B cell (primary cell): ENCODE measurements around the gene DND1. TPM values are rescaled to one million over a fixed set of nuclear protein-coding genes. Genes with fewer than 3 reads are reported as not detected.
"Not testable (repeated sequence)": the region's sequence is repeated elsewhere in the genome, so short reads cannot be mapped to it uniquely, and the experiment has no call there.

ENCODE experiments used
- ATAC-seq: fragments of 200-7000 bp; cut with Tn5 transposase; one replicate; pipeline ENCODE4 v1.10.0; 2021; ENCODE audit warnings: low read depth, mild to moderate bottlenecking, moderate number of reproducible peaks, moderate library complexity
- CTCF ChIA-PET: fragments of 350-600 bp; sonication (Branson Sonifier 250); formaldehyde crosslinking; loops from one replicate; lab custom pipeline; 2021; ENCODE audit warnings: antibody characterized with exemption, inconsistent platforms; lab: Charles Lee
- POLR2A ChIA-PET: fragments of 350-600 bp; sonication (Branson Sonifier 250); formaldehyde crosslinking; loops from one replicate; lab custom pipeline; 2021; ENCODE audit warnings: antibody characterized with exemption; lab: Charles Lee
- DNase-seq: peaks from one replicate; pipeline ENCODE4 v3.0.0; 2013
- H2AFZ ChIP-seq: 2 replicates; pipeline ENCODE4 v1.6.1; 2012; ENCODE audit warnings: mild to moderate bottlenecking, low read depth, low read length; ENCODE audit not compliant: insufficient read depth, poor library complexity, severe bottlenecking
- H3K27ac ChIP-seq, 2 donors: 1 replicate in 1 of 2; 2 replicates in 1 of 2; pipeline ENCODE4 v1.5.1; 2012 to 2013; ENCODE audit warnings: low read length in 2 of 2, mild to moderate bottlenecking in 2 of 2, moderate library complexity in 1 of 2
- H3K27me3 ChIP-seq, 4 experiments: fragments of 200-600 bp in 1 of 4; sonication (generic) in 1 of 4; replicated peaks in 1 of 4; 1 replicate in 2 of 4; 2 replicates in 2 of 4; pipeline versions ENCODE4 v1.6.1 to v1.7.0; 2013 to 2016; ENCODE audit warnings: low read length in 3 of 4, mild to moderate bottlenecking in 2 of 4, mixed read lengths in 1 of 4, moderate library complexity in 1 of 4; ENCODE audit not compliant: insufficient read depth in 4 of 4, control insufficient read depth in 3 of 4; ENCODE audit errors: control extremely low read depth in 1 of 4
- H3K36me3 ChIP-seq, 2 experiments: replicated peaks in 1 of 2; 1 replicate in 1 of 2; 2 replicates in 1 of 2; pipeline versions ENCODE4 v1.6.1 to v1.7.1; 2013; ENCODE audit warnings: low read length in 1 of 2; ENCODE audit not compliant: insufficient read depth in 2 of 2, control insufficient read depth in 1 of 2; ENCODE audit errors: control extremely low read depth in 1 of 2, extremely low read depth in 1 of 2
- H3K4me1 ChIP-seq, 2 donors: fragments of 200-600 bp in 1 of 2; sonication (generic) in 1 of 2; 1 replicate in 1 of 2; 2 replicates in 1 of 2; pipeline versions ENCODE4 v1.5.1 to v1.6.1; 2013 to 2017; ENCODE audit warnings: low read length in 2 of 2; ENCODE audit not compliant: control insufficient read depth in 2 of 2, insufficient read depth in 2 of 2
- H3K4me2 ChIP-seq: replicated peaks from 2 replicates; pipeline ENCODE3; 2012; ENCODE audit warnings: mild to moderate bottlenecking, low read depth, low read length; ENCODE audit not compliant: poor library complexity, severe bottlenecking
- H3K4me3 ChIP-seq, 5 experiments: fragments of 200-600 bp in 1 of 5; sonication (generic) in 1 of 5; 1 replicate in 3 of 5; 2 replicates in 2 of 5; pipeline versions ENCODE4 v1.5.1 to v1.7.0; 2011 to 2016; ENCODE audit warnings: low read length in 4 of 5, mild to moderate bottlenecking in 4 of 5, low read depth in 2 of 5, control low read depth in 1 of 5, moderate library complexity in 1 of 5; ENCODE audit not compliant: insufficient read depth in 1 of 5; ENCODE audit errors: control extremely low read depth in 1 of 5, extremely low read depth in 1 of 5
- H3K79me2 ChIP-seq: fragments of 200-600 bp; sonication (generic); one replicate; pipeline ENCODE4 v1.6.0; 2016; ENCODE audit warnings: low read length; ENCODE audit not compliant: control insufficient read depth, insufficient read depth
- H3K9ac ChIP-seq: fragments of 200-600 bp; sonication (generic); 2 replicates; pipeline ENCODE4 v1.6.1; 2017; ENCODE audit warnings: mild to moderate bottlenecking, low read length, moderate library complexity
- H3K9me3 ChIP-seq, 3 donors: one replicate each; pipeline versions ENCODE4 v1.6.1 to v1.7.1; 2013; ENCODE audit warnings: low read length in 2 of 3; ENCODE audit not compliant: control insufficient read depth in 2 of 3, insufficient read depth in 1 of 3; ENCODE audit errors: control extremely low read depth in 1 of 3
- H4K20me1 ChIP-seq: 2 replicates; pipeline ENCODE4 v1.6.0; 2012; ENCODE audit warnings: mild to moderate bottlenecking, low read length; ENCODE audit not compliant: insufficient read depth, control insufficient read depth, poor library complexity, severe bottlenecking
- H3K27ac Mint-ChIP-seq: one replicate; pipeline ENCODE4 v1.8.0; 2021; ENCODE audit warnings: mixed read lengths
- H3K27me3 Mint-ChIP-seq: one replicate; pipeline ENCODE4 v1.8.0; 2021; ENCODE audit warnings: mixed read lengths
- H3K4me1 Mint-ChIP-seq: one replicate; pipeline ENCODE4 v1.8.0; 2021; ENCODE audit warnings: mixed read lengths
- H3K4me3 Mint-ChIP-seq: one replicate; pipeline ENCODE4 v1.8.0; 2021; ENCODE audit warnings: mixed read lengths
- H3K9me3 Mint-ChIP-seq: one replicate; pipeline ENCODE4 v1.8.0; 2022; ENCODE audit warnings: mixed read lengths; ENCODE audit not compliant: insufficient read depth
- CTCF ChIP-seq: fragments of 200-600 bp; IDR thresholded peaks from one replicate; pipeline ENCODE4 v1.8.0; 2022; ENCODE audit warnings: antibody characterized with exemption, mild to moderate bottlenecking
- EZH2 ChIP-seq: IDR thresholded peaks from 2 replicates; pipeline ENCODE4 v1.6.1; 2012; ENCODE audit warnings: borderline replicate concordance, low read depth, mild to moderate bottlenecking, moderate library complexity, low read length; ENCODE audit not compliant: insufficient read depth, poor library complexity, severe bottlenecking
- WGBS: methylation state at CpG from one replicate; pipeline ENCODE4 v1.1.5; 2013; ENCODE audit warnings: missing lambda C conversion rate; ENCODE audit not compliant: insufficient coverage; 5-methylcytosine and 5-hydroxymethylcytosine counted together
- intact Hi-C: fragments of 100-400 bp; cut with micrococcal nuclease; formaldehyde crosslinking; loops from one replicate; pipeline ENCODE4 v1.10.0; 2022
- polyA plus RNA-seq: library from polyadenylated mRNA; depleted of rRNA; stranded (reverse); fragments of >200 nt; gene quantifications from 2 replicates; pipeline ENCODE4 v1.2.3, GENCODE V29; 2012
- total RNA-seq, 2 donors: library from RNA; stranded (reverse); fragments of 120-200 nt in 1 of 2; gene quantifications; 1 replicate in 1 of 2; 2 replicates in 1 of 2; pipeline versions ENCODE4 v1.2.3 to v1.2.4, GENCODE V29; 2013 to 2022

The DND1 gene
- total and polyA plus RNA-seq, 2 donors (not counting 1 experiment from before 2014, with no cell fraction given) = 3.0 to 3.6 TPM

DNA sequence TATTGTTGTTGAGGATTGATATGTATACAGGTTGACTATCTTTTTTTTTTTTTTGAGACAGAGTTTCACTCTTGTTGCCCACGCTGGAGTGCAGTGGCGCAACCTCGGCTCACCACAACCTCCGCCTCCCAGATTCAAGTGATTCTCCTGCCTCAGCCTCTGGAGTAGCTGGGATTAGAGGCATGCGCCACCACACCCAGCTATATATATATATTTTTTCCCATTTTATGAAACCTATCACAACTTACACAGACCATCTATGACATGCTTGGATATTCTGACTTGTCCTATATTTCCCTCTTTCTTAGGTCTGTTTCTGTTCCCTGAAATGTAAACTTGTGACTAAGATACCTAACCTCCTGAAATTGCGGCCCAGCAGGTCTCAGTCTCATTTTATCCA, 45.4 kb downstream of the DND1 start:
- ChIA-PET POLR2A (no interaction called here), CTCF (no interaction called here)
- Histone ChIP-seq H3K4me1 (peaks cover 11 to 14% of the 10 kb centered on the region in 2 donors), H3K27me3 (peaks cover 0 to 30% (median 12%) of the 10 kb centered on the region in 4 experiments), H3K4me3 (no peak overlapping the region), H4K20me1 (no peaks in the 10 kb centered on the region), H2AFZ (no peak overlapping the region), H3K27ac (no peak overlapping the region), H3K79me2 (no peaks in the 10 kb centered on the region), H3K9ac (no peak overlapping the region), H3K4me2 (no peak overlapping the region), H3K36me3 (no peaks in the 10 kb centered on the region), H3K9me3 (peaks cover 0 to 13% (median 8%) of the 10 kb centered on the region in 3 donors)
- intact Hi-C loops = no loop called here
- TF ChIP-seq CTCF (no peak), EZH2 (no peak)
- no peak for ATAC-seq
- Mint-ChIP-seq H3K4me3 (no peak overlapping the region), H3K4me1 (peaks cover 13% of the 10 kb centered on the region), H3K27ac (no peak overlapping the region), H3K27me3 (peaks cover 19% of the 10 kb centered on the region), H3K9me3 (peaks cover 3% of the 10 kb centered on the region)
- WGBS = 100% methylated on average over 2 of the region's 6 CpGs
- DNase-seq = no peak

DNA sequence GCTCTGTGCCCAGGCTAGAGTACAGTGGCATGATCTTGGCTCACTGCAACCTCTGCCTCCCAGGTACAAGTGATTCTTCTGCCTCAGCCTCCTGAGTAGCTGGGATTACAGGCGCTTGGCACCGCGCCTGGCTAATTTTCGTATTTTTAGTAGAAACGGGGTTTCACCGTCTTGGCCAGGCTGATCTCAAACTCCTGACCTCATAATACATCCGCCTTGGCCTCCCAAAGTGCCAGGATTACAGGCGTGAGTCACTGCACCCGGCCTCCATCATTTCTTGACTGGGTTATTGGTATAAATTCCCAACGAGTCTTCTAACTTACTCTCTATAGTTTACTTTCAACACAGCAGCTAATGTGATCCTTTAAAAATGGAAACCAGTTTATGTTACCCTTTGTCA, 48.5 kb downstream of the DND1 start:
- H3K4me3 Mint-ChIP-seq, H2AFZ ChIP-seq, H3K9ac ChIP-seq, H3K4me1 ChIP-seq, H3K79me2 ChIP-seq, DNase-seq, POLR2A ChIA-PET, H4K20me1 ChIP-seq, ATAC-seq, H3K4me1 Mint-ChIP-seq, H3K4me2 ChIP-seq, H3K27me3 ChIP-seq, CTCF ChIA-PET, H3K27ac ChIP-seq, H3K9me3 Mint-ChIP-seq, H3K27ac Mint-ChIP-seq, H3K4me3 ChIP-seq, intact Hi-C loops, H3K36me3 ChIP-seq: not testable (repeated sequence)
- peaks cover 0 to 16% (median 8%) of the 10 kb centered on the region in 3 donors for H3K9me3 ChIP-seq
- 88% methylated on average over 3 of the region's 10 CpGs for WGBS
- H3K27me3 Mint-ChIP-seq = peaks cover 18% of the 10 kb centered on the region

- ATAC-seq, CTCF ChIA-PET: not testable (repeated sequence)
- H3K27me3 Mint-ChIP-seq = peaks cover 27% of the 10 kb centered on the region
These were observed 50.3 kb downstream of the DND1 start for GRCh38 chr5:140623061-140623460.

More at GRCh38 chr5:140623061-140623460, 50.3 kb downstream of the DND1 start:
- H3K79me2 ChIP-seq, H3K27ac Mint-ChIP-seq, H3K36me3 ChIP-seq, H3K4me1 Mint-ChIP-seq, H3K9me3 Mint-ChIP-seq, H3K9me3 ChIP-seq, intact Hi-C loops, H3K27me3 ChIP-seq, H3K9ac ChIP-seq, H3K4me3 ChIP-seq, H3K4me3 Mint-ChIP-seq, POLR2A ChIA-PET, DNase-seq, H3K4me1 ChIP-seq, H3K27ac ChIP-seq, H4K20me1 ChIP-seq, H3K4me2 ChIP-seq, H2AFZ ChIP-seq: not testable (repeated sequence)
